HG03520 (cell line): Measurements from ENCODE around the gene ITSN2.
"Not testable (repeated sequence)": the region's sequence is repeated elsewhere in the genome, so short reads cannot be mapped to it uniquely, and the experiment has no call there.

Experiments
- ATAC-seq: cut with Tn5 transposase; IDR thresholded peaks from one replicate; pipeline ENCODE4 v1.9.1; 2021; ENCODE audit warnings: mild to moderate bottlenecking, moderate library complexity; ENCODE audit not compliant: unreplicated experiment

Gene ITSN2

DNA sequence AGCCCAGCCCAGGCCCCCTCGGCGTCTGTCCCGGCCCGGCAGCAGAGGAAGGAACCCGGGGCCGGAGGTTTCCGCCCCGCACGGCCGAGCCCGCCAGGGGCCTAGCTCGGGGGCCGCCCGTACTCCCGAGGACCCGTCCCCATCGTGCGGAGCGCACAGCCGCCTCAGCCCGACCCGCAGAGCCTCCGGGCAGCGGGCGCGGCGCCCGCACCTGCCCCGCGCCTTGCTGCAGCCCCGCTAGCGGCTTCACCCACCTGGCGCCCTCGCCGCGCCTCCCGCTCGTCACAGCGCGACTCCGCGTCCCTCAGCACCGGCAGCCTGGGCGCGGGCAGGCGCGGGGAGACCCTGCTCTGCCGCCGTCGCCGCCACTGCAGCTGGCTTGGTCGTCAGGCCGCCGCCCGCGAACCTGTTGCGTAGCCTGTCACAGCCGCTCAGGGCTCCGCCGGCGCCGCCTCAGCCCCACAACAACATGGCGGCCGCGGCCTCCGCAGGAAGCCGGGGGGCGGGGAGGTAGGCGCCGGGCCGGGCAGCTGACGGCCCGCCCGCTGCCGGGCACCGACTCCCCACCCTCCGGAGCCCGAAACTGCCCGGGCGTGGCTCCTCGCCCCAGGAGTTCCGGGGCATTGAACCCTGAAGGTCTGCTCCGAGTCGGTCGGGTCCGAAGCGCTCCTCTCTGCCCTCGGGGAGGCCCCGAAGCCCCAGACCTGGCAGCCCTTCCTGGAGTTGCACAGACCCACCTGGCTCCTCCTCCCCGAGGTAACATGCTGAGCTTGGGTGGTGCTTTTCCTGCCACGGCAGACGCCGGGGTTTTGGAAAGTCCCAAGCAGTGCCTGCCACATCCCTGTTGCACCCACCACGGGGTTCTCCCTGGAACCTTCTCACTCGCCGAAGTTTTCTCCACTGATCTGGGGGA lies at the start of gene ITSN2:
ITSN2 (minus strand) TSS at position 487 of the 913 bp plus-strand sequence. CDS start 32,454 bp downstream, outside the sequence.
- peak; percentile 68 for ATAC-seq

DNA sequence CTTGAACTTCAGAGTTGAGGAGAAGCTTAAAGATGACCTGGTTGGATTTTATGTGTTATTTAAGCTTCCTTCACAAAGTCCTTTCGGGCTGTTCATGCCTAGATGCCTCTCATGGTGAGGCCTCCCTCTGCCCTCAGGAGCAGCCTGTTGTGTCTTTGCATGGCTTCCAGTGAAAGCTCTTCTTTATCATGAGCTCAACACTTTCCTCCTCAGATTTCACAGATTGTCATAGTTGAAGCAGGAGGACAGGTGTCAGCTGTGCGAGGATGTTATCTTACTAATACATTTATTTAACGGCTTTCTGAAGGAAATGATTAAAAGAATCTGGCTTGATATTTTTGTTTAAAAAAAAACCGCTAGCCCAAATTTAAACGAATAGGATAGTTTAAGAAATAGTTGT lies 48.8 kb upstream of the ITSN2 start:
- no peak for ATAC-seq

- ATAC-seq: not testable (repeated sequence)
These were observed 48.4 kb upstream of the ITSN2 start for GRCh38 chr2:24408704-24409103.

GRCh38 chr2:24404491-24404921 lies 44.2 kb upstream of the ITSN2 start:
- ATAC-seq: no peak

DNA sequence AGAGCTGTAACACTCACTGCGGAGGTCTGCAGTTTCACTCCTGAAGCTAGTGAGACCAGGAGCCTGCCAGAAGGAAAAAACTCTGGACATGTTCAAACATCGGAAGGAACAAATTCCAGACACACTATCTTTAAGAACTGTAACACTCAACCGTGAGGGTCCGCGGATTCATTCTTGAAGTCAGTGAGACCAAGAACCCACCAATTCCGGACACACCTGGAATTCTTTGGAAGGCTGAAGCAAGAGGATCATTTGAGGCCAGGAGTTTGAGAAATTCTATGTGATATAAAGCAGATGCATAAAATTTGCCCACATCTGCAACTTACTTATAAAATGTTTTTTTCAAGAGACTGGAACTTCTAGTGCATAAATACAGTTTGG lies 43.5 kb upstream of the ITSN2 start:
- no peak for ATAC-seq

- ATAC-seq: no peak
These were observed 43.0 kb upstream of the ITSN2 start for GRCh38 chr2:24403168-24403831.

DNA sequence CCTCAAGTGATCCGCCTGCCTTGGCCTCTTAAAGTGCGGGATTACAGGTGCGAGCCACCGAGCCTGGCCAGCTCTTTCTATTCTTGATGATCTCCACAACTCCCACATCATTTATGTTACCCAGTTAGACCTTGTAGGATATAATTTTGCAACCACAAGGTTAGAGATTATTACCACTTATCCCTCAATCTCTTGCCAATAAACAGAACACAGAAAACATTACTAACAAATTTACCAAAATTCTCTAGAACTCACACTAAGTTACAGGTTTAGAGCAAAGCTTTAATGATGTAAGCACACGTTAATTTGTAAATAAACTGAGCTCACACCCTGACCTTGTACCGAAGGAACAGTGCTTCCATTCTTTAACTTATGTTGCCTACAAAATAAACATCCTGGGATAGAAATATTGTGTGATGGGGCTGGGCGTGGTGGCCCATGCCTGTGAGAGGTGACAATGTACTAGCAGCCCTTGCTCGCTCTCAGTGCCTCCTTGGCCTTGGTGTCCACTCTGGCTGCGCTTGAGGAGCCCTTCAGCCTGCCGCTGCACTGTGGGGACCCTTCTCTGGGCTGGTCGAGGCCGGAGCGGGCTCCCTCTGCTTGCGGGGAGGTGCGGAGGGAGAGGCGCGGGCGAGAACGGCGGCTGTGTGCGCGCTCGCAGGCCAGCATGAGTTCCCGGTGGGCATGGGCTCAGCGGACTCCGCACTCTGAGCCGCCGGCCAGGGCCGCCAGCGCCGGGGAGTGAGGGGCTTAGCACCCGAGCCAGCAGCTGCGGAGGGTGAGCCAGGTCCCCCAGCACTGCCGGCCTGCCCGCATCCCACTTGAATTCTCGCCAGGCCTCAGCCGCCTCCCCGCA lies 42.1 kb upstream of the ITSN2 start:
- no peak for ATAC-seq

DNA sequence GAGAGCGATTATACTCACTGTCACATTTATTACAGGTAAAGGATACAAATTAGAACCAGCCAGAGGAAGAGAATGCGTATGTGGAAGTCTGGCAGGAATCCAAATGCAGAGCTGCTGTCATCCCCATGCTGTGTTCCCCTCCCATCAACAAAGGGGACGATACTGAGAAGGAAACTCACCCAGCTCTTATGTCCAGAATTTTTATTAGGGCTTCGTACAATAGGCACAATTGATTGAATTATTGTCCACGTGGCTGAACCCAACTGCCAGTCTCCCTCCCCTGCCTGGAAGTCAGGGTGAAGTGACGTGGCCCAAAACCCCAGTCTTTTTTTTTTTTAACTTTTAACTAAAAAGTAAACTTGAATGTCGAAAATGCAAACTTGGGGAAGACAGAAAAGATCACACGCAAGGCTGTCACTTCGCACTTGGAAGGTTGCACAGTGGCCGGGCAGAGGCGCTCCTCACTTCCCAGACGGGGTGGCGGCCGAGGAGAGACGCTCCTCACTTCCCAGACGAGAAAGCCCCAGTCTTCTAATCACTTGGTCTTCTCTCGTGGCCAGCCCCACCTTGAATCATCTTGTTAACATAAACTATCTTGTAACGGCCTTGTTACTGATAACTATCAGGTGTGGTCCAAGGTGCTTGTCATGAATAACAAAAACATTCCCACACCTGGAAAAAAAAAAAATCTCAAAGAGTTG lies 40.0 kb upstream of the ITSN2 start:
- no peak for ATAC-seq

DNA sequence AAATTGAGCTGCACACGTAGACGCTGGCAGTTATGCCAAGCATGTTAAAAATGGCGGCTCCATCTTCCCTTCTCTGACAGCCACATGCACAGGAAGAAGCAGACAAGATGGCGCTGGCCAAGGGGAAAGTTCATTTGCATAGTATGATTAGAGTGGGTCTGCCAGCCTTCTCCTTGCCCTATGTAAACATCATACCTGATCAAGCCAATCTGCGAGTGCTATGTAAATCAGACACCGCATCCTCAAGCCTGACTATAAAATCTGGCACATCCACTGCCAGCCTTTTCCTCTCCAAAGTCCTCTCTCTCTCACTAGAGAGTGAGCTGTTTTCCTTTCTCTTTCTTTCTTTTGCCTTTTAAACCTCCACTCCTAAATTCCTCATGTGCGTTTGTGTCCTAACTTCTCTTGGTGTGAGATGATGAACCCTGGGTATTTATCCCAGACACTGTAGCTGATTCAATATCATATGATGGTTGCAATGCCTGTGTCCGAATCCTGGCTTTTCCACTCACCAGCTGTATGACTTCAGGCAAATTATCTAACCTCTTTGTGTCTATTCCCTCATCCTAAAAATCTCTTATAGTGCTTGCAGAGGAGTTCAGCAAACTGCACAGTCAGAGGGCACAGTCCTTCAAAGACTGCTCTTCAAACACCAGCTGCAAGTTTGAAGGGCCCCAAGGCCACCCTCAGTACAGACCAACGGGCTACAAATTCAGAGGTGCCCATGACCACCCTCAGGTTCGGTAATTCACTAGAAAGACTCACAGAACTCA lies 39.3 kb upstream of the ITSN2 start:
- ATAC-seq: no peak

- no peak for ATAC-seq
These were observed 34.7 kb upstream of the ITSN2 start for GRCh38 chr2:24394998-24395397.

GRCh38 chr2:24392542-24393059 lies 32.3 kb upstream of the ITSN2 start:
- no peak for ATAC-seq

GRCh38 chr2:24385366-24385765 lies 25.0 kb upstream of the ITSN2 start:
- ATAC-seq: no peak

DNA sequence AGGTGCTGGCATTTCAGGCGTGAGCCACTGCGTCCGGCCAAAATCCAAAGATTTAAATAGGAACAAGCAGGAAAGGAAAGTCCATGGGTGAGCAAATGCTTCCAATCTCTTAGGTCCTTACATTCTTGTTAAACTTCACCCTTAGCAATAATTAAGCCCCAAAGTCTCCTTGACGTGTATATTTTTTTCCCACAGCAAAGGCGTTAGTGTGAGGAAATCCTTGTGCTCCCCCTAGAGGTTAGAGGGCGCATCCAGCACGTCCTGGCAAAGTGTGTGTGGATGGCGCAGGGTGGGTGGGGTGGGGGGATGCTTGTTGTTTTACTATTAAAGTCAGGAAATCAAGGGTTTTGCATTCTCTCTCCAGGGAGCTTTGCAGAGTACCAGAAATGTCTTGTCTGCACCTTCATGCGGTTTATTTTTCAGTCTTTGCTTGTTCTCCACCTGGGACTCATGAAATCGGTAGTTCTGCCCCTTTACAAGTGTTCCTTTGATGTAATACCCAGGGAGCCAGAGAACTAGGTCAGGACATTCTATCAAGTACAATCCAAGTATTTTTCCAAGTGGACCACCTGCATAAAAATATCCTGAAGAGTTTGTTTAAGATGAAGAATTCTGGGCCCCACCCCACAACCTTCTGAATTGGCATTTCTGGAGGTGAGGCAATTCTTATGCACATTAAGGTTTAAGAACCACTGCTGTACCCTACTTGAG lies 22.2 kb upstream of the ITSN2 start:
- no peak for ATAC-seq

- no peak for ATAC-seq
These were observed 20.5 kb upstream of the ITSN2 start for GRCh38 chr2:24380820-24381219.

DNA sequence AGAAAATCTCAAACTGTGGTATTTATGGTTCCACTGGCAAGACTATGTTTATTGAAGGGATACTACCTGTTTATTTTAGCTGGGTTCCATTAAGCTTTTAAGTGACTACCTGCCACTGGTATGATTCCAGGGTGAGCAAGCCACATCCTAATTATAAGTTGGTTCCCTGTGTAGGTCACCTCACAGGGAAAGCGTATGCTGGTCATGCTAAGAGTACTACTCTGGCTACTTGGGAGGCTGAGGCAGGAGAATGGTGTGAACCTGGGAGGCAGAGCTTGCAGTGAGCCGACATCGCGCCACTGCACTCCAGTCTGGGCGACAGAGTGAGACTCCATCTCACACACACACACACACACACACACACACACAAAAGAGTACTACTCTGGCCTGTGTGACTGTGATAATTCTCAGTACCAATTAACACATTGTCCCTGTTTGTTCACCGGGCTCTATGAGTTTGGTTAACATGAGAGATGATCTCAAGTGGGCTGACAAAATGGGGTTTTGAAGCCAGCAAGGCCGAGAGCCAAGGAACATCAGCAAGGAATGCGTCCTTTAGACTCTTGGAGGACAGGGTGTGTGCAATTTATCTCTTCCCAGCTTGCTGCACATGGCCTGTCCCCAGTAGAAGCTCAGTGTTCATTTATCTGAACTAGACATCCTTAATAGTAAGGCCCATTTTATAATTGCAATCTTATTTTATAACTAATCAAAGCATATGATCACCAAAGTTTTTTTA lies 15.2 kb upstream of the ITSN2 start:
- ATAC-seq: no peak

- no peak for ATAC-seq
These were observed 14.0 kb upstream of the ITSN2 start for GRCh38 chr2:24374301-24374700.

DNA sequence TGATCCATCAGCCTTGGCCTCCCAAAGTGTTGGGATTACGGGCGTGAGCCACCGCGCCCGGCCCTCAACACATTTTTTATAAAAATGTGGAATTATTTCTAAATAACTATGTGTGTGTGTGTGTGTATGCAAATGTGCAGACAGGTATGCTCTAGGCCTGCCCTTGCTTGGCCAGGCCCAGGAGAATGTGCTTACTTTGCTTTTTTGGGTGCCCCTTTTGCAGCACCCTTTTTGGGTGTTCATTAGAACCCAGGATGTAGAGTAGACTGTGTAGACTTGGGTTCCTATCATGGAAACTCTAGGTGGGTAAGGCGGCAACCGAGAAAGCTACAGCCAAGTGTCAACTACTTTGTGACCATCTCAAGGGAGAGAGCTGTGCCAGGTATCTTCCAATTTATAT lies 11.7 kb upstream of the ITSN2 start:
- no peak for ATAC-seq

GRCh38 chr2:24365826-24366225 lies 5.5 kb upstream of the ITSN2 start:
- no peak for ATAC-seq
